Ishikawa (cell line): ENCODE results near the gene B3GLCT.

ENCODE experiments used
- CEBPB ChIP-seq: IDR thresholded peaks from 2 replicates; pipeline ENCODE4 v1.6.1; 2012
- CREB1 ChIP-seq: IDR thresholded peaks from 2 replicates; pipeline ENCODE4 v1.6.1; 2012; ENCODE audit warnings: low read depth
- EGR1 ChIP-seq: IDR thresholded peaks from 2 replicates; pipeline ENCODE4 v1.6.1; 2012
- EP300 ChIP-seq: IDR thresholded peaks from 2 replicates; pipeline ENCODE4 v1.6.1; 2012; ENCODE audit warnings: borderline replicate concordance
- FOXM1 ChIP-seq: IDR thresholded peaks from 2 replicates; pipeline ENCODE4 v1.6.1; 2012; ENCODE audit warnings: low read depth, borderline replicate concordance
- NFIC ChIP-seq: IDR thresholded peaks from 2 replicates; pipeline ENCODE4 v1.6.1; 2012
- RAD21 ChIP-seq: IDR thresholded peaks from 2 replicates; pipeline ENCODE4 v1.6.1; 2012; ENCODE audit warnings: low read depth
- REST ChIP-seq: IDR thresholded peaks from 2 replicates; pipeline ENCODE4 v1.6.1; 2012; ENCODE audit warnings: low read depth, mild to moderate bottlenecking
- TAF1 ChIP-seq: IDR thresholded peaks from 2 replicates; pipeline ENCODE4 v1.6.1; 2012; ENCODE audit warnings: low read depth, mild to moderate bottlenecking
- TCF12 ChIP-seq: IDR thresholded peaks from 2 replicates; pipeline ENCODE4 v1.6.1; 2012; ENCODE audit warnings: low read depth
- TEAD4 ChIP-seq: IDR thresholded peaks from 2 replicates; pipeline ENCODE4 v1.6.1; 2012
- YY1 ChIP-seq: IDR thresholded peaks from 2 replicates; pipeline ENCODE4 v1.6.1; 2012; ENCODE audit warnings: low read depth
- ZBTB7A ChIP-seq: IDR thresholded peaks from 2 replicates; pipeline ENCODE4 v1.6.1; 2012; ENCODE audit warnings: low read depth
- TF ChIP-seq, protein P1 (sequence below): IDR thresholded peaks from 2 replicates; pipeline ENCODE4 v1.6.1; 2012
- TF ChIP-seq, protein P2 (sequence below): IDR thresholded peaks from 2 replicates; pipeline ENCODE4 v1.6.1; 2012

B3GLCT gene

GRCh38 chr13:31160857-31161556, 38.8 kb upstream of the B3GLCT start:
- TF ChIP-seq TAF1 (no peak), EGR1 (no peak), ZBTB7A (peak; percentile 45; the same call in 1 of the 2 replicates), CREB1 (no peak), CEBPB (no peak), TCF12 (no peak), EP300 (no peak), FOXM1 (no peak), NFIC (no peak)

DNA sequence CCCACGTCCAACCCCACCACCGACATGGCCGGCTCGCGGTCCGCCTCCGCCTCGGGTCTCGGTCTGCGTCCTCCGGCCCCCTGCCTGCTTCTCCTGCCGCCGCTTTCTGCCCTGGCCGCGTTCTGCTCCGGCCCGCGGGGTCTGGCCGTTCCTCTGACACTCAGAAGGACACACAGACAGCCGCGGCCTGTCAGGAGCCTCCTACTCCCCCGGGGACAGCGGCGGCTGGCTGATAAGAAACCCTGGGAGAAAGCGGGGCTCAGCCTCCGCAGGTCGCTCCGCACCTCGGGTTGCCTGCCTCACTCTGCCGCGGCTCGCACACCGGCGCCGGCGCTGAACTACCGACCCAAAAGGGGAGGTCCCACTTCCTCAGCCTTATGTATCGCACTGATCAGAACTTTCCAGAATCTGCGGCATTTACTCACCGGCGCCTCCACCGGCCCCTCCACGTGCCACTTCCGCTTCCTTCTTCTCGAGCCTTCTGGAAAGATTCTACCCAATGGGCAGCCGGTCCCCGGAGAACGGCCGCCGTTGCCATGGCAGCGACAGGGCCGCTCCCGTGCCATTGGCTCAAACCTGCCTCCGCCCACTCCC, 38.1 kb upstream of the B3GLCT start, which contains the start of gene HSPH1:
Gene HSPH1 (minus strand): TSS at position 348 of the 594 bp plus-strand sequence. CDS start 322 bp downstream, at position 26.
- TF ChIP-seq, protein P1, sequence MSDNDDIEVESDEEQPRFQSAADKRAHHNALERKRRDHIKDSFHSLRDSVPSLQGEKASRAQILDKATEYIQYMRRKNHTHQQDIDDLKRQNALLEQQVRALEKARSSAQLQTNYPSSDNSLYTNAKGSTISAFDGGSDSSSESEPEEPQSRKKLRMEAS: peak; percentile 96
- TF ChIP-seq FOXM1: peak; percentile 56; the same call in 1 of the 2 replicates
- TF ChIP-seq CREB1: no peak
- TF ChIP-seq ZBTB7A: no peak
- TF ChIP-seq EGR1: no peak; the same call in 1 of the 2 replicates
- TF ChIP-seq CEBPB: no peak
- TF ChIP-seq REST: no peak
- TF ChIP-seq NFIC: no peak
- no peak for TF ChIP-seq EP300
- TF ChIP-seq TEAD4: no peak; the same call in 1 of the 2 replicates
- TF ChIP-seq TCF12: no peak; the same call in 1 of the 2 replicates
- TF ChIP-seq, protein P2, sequence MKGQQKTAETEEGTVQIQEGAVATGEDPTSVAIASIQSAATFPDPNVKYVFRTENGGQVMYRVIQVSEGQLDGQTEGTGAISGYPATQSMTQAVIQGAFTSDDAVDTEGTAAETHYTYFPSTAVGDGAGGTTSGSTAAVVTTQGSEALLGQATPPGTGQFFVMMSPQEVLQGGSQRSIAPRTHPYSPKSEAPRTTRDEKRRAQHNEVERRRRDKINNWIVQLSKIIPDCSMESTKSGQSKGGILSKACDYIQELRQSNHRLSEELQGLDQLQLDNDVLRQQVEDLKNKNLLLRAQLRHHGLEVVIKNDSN: peak; percentile 80
- peak; percentile 78 for TF ChIP-seq TAF1
- TF ChIP-seq YY1: peak; percentile 30; the same call in 1 of the 2 replicates
- TF ChIP-seq RAD21: no peak

DNA sequence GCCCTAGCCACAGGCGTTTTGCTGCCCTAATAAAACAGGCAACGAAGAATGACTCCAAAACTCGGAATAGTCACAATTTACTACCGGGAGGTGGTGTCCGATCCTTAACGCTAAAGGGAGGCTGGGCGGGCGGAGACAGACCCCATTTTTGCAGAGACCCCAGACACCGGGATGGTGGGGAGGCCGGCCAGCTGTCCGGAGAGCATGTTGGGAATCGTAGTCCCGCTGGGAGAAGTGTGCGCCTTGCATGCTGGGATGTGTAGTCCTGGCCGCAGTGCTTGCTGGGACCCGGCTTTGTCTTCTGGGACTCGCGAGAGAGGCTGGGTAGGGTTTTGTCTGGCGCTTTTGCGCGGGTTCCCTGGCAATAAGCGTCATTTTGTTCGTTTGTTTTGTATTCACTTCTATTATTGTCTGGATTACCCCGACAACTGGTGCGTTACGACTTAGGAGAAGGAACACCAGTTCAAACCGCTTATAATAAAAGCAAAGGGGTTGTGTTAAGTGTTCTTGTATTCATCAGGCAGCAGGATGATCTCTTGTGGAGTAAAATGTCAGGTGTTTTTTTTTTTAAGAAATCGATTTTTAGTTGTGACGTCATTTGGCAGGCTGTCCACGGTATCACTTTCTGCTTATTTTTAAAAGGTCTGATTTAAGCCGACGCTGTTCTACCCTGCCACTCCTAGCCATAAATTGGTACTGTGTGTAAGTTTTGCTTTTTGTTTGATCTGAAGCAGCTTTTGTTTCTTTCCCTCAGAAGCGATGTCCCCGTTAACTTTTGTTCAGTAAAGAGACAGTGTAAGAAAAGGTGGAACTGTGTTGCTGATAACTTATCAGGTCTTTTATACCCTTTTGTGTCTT, 37.4 kb upstream of the B3GLCT start:
- TF ChIP-seq TAF1 (no peak; the same call in 1 of the 2 replicates), EGR1 (0 out of 2 replicates have a peak, but pooled peaks have one; percentile 22), NFIC (0 out of 2 replicates have a peak, but pooled peaks have one; percentile 14), REST (no peak), RAD21 (no peak), EP300 (no peak), CREB1 (peak; percentile 73), YY1 (peak; percentile 62), FOXM1 (0 out of 2 replicates have a peak, but pooled peaks have one; percentile 1), CEBPB (no peak), TCF12 (no peak)

DNA sequence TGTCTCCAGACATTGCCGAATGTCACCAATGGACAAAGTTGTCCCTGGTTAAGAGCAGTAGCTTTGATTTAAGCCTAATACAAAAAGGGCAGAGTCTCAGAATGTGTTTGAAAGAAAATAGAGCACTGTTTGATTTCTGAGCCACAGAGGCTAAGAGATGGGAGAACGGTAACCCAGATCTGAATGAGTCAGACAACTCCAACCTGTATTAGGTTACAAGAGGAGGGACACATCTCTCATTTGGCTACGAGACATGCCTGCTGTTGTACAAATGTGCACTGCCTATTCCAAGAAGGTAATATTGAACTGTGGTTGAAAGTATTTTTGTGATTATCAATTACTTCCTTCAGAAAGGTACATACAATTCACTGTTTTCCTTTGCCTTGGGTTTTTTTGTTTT, 33.2 kb upstream of the B3GLCT start:
- no peak for TF ChIP-seq CEBPB
- TF ChIP-seq TAF1: no peak
- no peak for TF ChIP-seq YY1
- no peak for TF ChIP-seq ZBTB7A
- TF ChIP-seq RAD21: no peak
- TF ChIP-seq FOXM1: no peak
- TF ChIP-seq, protein P1: no peak
- no peak for TF ChIP-seq EGR1
- TF ChIP-seq TCF12: no peak
- TF ChIP-seq CREB1: no peak
- TF ChIP-seq, protein P2: no peak
